CD4-positive, CD25-positive, alpha-beta regulatory T cell (primary cell): ENCODE results near the gene RASSF8. TPM values are rescaled to one million over a fixed set of nuclear protein-coding genes. Genes with fewer than 3 reads are reported as not detected.

Source experiments
- ATAC-seq, 2 donors: fragments of 150-1000 bp; cut with Tn5 transposase; one replicate each; pipeline ENCODE4 v1.10.0; 2021; ENCODE audit warnings: low read depth in 2 of 2, moderate number of reproducible peaks in 2 of 2, moderate library complexity in 1 of 2
- DNase-seq, 3 donors: peaks; one replicate each; pipeline versions ENCODE4 v3.0.0 to v3.0.0-alpha.2; 2012 to 2022; ENCODE audit warnings: mixed read lengths in 1 of 3
- H3K27ac ChIP-seq: one replicate; pipeline ENCODE4 v1.7.0; 2013; ENCODE audit warnings: mild to moderate bottlenecking, low read length; ENCODE audit not compliant: insufficient read depth, poor library complexity, severe bottlenecking
- H3K27me3 ChIP-seq: one replicate; pipeline ENCODE4 v1.7.0; 2013; ENCODE audit warnings: low read length; ENCODE audit not compliant: control insufficient read depth, insufficient read depth
- H3K36me3 ChIP-seq: one replicate; pipeline ENCODE4 v1.7.0; 2013; ENCODE audit warnings: mild to moderate bottlenecking, low read length, moderate library complexity; ENCODE audit not compliant: control insufficient read depth, insufficient read depth
- H3K4me1 ChIP-seq: 2 replicates; pipeline ENCODE4 v1.7.0; 2013; ENCODE audit warnings: mild to moderate bottlenecking, low read length; ENCODE audit not compliant: insufficient read depth, control insufficient read depth, poor library complexity, severe bottlenecking
- H3K4me3 ChIP-seq: one replicate; pipeline ENCODE4 v1.7.0; 2013; ENCODE audit warnings: low read depth, mild to moderate bottlenecking, low read length, moderate library complexity
- H3K9me3 ChIP-seq, 2 experiments: 1 replicate in 1 of 2; 2 replicates in 1 of 2; pipeline ENCODE4 v1.7.0; 2013; ENCODE audit warnings: low read length in 2 of 2, mild to moderate bottlenecking in 1 of 2, moderate library complexity in 1 of 2; ENCODE audit not compliant: control insufficient read depth in 2 of 2
- H3K27ac Mint-ChIP-seq, 3 donors: one replicate each; pipeline ENCODE4 v1.8.0; 2020 to 2022; ENCODE audit warnings: mild to moderate bottlenecking in 3 of 3, mixed read lengths in 3 of 3, moderate library complexity in 2 of 3
- H3K27me3 Mint-ChIP-seq: one replicate; pipeline ENCODE4 v1.8.0; 2022; ENCODE audit warnings: mild to moderate bottlenecking, mixed read lengths
- H3K36me3 Mint-ChIP-seq: one replicate; pipeline ENCODE4 v1.8.0; 2020; ENCODE audit warnings: mixed read lengths
- H3K4me1 Mint-ChIP-seq, 4 donors: one replicate each; pipeline ENCODE4 v1.8.0; 2020 to 2022; ENCODE audit warnings: mixed read lengths in 4 of 4, mild to moderate bottlenecking in 1 of 4
- H3K4me3 Mint-ChIP-seq, 4 donors: one replicate each; pipeline ENCODE4 v1.8.0; 2020 to 2022; ENCODE audit warnings: mild to moderate bottlenecking in 4 of 4, mixed read lengths in 4 of 4, moderate library complexity in 3 of 4
- H3K9me3 Mint-ChIP-seq, 7 donors: one replicate each; pipeline ENCODE4 v1.8.0; 2020 to 2022; ENCODE audit warnings: mixed read lengths in 7 of 7, mild to moderate bottlenecking in 3 of 7, moderate library complexity in 2 of 7
- polyA plus RNA-seq, 4 donors: library from polyadenylated mRNA; unstranded; fragments of 300-500 nt; fragmentation: Illumina TruSeq; gene quantifications; one replicate each; pipeline ENCODE4 v1.2.3, GENCODE V29; 2021
- total RNA-seq: library from RNA; stranded (reverse); gene quantifications from one replicate; pipeline ENCODE4 v1.2.3, GENCODE V29; 2022

RASSF8 gene, protein sequence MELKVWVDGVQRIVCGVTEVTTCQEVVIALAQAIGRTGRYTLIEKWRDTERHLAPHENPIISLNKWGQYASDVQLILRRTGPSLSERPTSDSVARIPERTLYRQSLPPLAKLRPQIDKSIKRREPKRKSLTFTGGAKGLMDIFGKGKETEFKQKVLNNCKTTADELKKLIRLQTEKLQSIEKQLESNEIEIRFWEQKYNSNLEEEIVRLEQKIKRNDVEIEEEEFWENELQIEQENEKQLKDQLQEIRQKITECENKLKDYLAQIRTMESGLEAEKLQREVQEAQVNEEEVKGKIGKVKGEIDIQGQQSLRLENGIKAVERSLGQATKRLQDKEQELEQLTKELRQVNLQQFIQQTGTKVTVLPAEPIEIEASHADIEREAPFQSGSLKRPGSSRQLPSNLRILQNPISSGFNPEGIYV
- total RNA-seq (0.20 TPM), polyA plus RNA-seq (not detected)

DNA sequence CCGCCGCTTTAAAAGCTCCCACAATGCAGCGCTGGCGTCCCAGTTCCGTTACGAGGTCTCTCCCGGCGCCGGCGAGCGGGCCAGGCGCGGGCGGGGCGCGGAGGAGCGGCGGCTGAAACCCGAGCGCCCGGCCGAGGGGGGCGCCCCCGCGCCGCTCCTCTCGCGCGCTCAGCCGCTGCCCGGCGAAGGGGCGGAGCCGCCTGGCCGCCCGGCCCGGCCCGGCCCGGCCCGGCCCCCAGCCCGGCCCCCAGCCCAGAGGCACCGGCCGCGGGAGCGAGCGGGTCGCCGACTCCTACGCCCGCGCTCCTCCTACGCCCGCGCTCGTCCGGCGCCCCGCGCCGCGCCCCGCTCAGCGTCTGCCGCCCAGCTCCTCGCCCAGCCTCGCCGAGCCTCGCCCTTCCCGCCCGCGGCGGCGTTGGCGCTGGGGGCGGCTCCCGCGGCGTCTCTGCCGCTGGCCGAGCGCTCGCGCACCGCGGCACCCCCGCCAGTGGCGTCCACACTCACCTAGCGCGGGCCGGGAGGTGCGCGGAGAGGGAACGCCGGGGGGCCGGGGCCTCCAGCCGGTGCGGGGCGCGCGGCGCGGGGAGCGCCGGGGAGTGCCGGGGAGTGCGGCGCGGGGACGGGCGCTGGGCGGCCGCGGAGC is at the start of gene RASSF8:
RASSF8 (plus strand) TSS at position 255 of the 643 bp plus-strand sequence. CDS start 96,662 bp downstream, outside the sequence.
- Mint-ChIP-seq H3K27me3 (peaks cover 67% of the 10 kb centered on the region), H3K27ac (no peak within 1 kb of the TSS), H3K9me3 (peaks cover 0 to 5% (median 0%) of the 10 kb centered on the region in 7 donors), H3K36me3 (no peaks in the 10 kb centered on the region), H3K4me3 (peak within 1 kb of the TSS; percentile 43 to 82 (median 76)), H3K4me1 (peaks cover 0 to 25% (median 7%) of the 10 kb centered on the region in 4 donors)
- Histone ChIP-seq H3K36me3 (no peaks in the 10 kb centered on the region), H3K27me3 (peaks cover 42% of the 10 kb centered on the region), H3K4me1 (peaks cover 8% of the 10 kb centered on the region), H3K4me3 (no peak within 1 kb of the TSS), H3K9me3 (no peaks in the 10 kb centered on the region), H3K27ac (no peak within 1 kb of the TSS)
- DNase-seq (peak in 1 of 3 donors; percentile 8), ATAC-seq (peak in 1 of 2 donors; percentile 36)

DNA sequence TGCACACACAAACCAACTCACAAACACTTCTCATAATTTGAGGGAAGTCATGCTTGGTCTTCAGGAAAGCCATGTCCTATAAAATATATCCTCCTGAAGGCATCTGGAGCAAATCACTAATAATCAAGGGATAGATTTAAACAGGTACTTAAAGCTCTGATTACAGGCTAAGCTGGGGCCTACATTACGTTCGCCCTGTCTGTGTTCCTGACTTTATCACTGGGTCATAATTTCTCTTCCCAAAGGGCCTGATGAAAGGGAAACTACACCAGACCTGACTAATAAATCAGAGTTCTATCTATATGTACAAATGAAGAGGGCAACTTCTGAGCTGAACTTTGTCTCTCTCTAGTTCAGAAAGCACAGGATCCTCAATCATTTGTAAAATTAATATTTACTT is 43.9 kb upstream of the RASSF8 start:
- ATAC-seq (no peak), DNase-seq (no peak)
- Mint-ChIP-seq H3K27ac (no peak overlapping the region), H3K9me3 (peaks cover 0 to 2% (median 0%) of the 10 kb centered on the region in 7 donors), H3K4me3 (no peak overlapping the region), H3K27me3 (peaks cover 6% of the 10 kb centered on the region), H3K36me3 (no peaks in the 10 kb centered on the region), H3K4me1 (no peaks in the 10 kb centered on the region)
- H3K9me3 ChIP-seq, result no peaks in the 10 kb centered on the region
- H3K27me3 ChIP-seq, result no peaks in the 10 kb centered on the region
- H3K27ac ChIP-seq, result no peak overlapping the region
- no peaks in the 10 kb centered on the region for H3K36me3 ChIP-seq
- H3K4me1 ChIP-seq, result no peaks in the 10 kb centered on the region
- H3K4me3 ChIP-seq, result no peak overlapping the region

DNA sequence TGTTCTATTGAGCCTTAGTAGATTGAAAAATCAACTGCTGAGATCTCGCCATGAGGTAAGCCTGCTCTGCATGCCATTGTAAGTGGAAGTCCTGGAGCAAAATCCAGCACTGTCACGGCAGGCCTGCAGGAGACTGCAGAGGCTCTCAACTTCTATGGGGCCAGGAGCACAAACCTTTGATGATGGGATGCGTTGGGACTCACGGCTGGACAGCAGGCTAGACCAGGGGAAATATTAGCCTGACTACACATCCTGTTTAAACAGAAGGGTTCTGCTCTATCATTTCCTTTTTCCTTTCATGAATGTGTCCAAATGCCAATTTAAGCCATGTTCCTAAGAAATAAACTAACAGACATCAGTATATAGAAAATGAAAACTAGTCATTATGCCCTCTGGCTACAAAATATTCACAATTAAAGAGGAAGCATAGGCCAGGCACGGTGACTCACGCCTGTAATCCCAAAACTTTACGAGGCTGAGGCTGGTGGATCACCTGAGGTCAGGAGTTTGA is 33.9 kb upstream of the RASSF8 start:
- Mint-ChIP-seq H3K4me3 (no peak overlapping the region), H3K9me3 (peaks cover 0 to 3% (median 0%) of the 10 kb centered on the region in 7 donors), H3K4me1 (no peaks in the 10 kb centered on the region), H3K27me3 (peaks cover 4% of the 10 kb centered on the region), H3K27ac (no peak overlapping the region), H3K36me3 (no peaks in the 10 kb centered on the region)
- Histone ChIP-seq H3K4me3 (no peak overlapping the region), H3K4me1 (no peaks in the 10 kb centered on the region), H3K36me3 (no peaks in the 10 kb centered on the region), H3K27ac (no peak overlapping the region), H3K9me3 (no peaks in the 10 kb centered on the region), H3K27me3 (no peaks in the 10 kb centered on the region)
- no peak for ATAC-seq
- no peak for DNase-seq

DNA sequence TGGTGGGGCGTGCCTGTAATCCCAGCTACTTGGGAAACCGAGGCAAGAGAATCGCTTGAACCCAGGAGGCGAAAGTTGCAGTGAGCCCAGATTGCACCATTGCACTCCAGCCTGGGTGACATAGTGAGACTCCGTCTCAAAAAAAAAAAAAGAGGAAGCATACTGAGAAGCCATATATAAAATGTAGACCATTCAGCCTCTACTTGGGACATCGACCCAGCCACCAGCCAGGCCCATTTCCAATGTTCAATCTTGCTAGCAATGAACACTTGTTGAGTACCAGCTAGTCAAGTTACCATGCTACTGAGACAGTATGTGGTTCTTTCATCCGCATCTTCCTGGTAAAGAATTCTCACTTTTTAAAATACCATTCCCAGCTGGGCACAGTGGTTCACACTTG is 33.4 kb upstream of the RASSF8 start:
- Mint-ChIP-seq H3K36me3 (no peaks in the 10 kb centered on the region), H3K9me3 (peaks cover 0 to 3% (median 0%) of the 10 kb centered on the region in 7 donors)
- no peak overlapping the region for H3K27ac ChIP-seq

DNA sequence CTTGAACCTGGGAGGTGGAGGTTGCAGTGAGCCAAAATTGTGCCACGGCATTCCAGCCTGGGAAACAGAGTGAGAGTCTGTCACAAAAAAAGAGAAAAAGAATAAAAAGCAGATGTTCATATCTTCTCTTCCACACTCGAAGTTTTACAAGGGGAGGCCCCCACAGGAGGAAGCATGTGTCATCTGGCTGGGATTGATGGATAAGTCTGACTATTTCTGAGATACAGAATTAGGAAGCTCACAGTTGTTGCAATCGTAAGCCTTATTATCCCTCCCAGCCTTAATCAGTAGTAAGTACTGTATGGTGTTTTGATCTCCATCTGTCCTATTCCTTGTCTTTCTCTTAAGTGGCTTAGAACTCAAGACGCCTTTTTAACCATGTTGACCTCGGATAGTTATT is 31.9 kb upstream of the RASSF8 start:
- Histone ChIP-seq H3K9me3 (no peaks in the 10 kb centered on the region), H3K36me3 (no peaks in the 10 kb centered on the region), H3K27ac (no peak overlapping the region), H3K4me1 (no peaks in the 10 kb centered on the region), H3K4me3 (no peak overlapping the region), H3K27me3 (no peaks in the 10 kb centered on the region)
- Mint-ChIP-seq H3K27me3 (no peaks in the 10 kb centered on the region), H3K36me3 (no peaks in the 10 kb centered on the region), H3K4me3 (no peak overlapping the region), H3K9me3 (peaks cover 0 to 3% (median 0%) of the 10 kb centered on the region in 7 donors), H3K4me1 (no peaks in the 10 kb centered on the region), H3K27ac (no peak overlapping the region)
- DNase-seq (no peak), ATAC-seq (no peak)

More for the DNA sequence above, 33.4 kb upstream of the RASSF8 start:
- Histone ChIP-seq H3K27me3 (no peaks in the 10 kb centered on the region), H3K4me3 (no peak overlapping the region), H3K4me1 (no peaks in the 10 kb centered on the region), H3K36me3 (no peaks in the 10 kb centered on the region), H3K9me3 (no peaks in the 10 kb centered on the region)
- DNase-seq, result no peak
- ATAC-seq, result no peak
- no peaks in the 10 kb centered on the region for H3K27me3 Mint-ChIP-seq
- no peak overlapping the region for H3K27ac Mint-ChIP-seq
- no peak overlapping the region for H3K4me3 Mint-ChIP-seq
- H3K4me1 Mint-ChIP-seq, result no peaks in the 10 kb centered on the region

DNA sequence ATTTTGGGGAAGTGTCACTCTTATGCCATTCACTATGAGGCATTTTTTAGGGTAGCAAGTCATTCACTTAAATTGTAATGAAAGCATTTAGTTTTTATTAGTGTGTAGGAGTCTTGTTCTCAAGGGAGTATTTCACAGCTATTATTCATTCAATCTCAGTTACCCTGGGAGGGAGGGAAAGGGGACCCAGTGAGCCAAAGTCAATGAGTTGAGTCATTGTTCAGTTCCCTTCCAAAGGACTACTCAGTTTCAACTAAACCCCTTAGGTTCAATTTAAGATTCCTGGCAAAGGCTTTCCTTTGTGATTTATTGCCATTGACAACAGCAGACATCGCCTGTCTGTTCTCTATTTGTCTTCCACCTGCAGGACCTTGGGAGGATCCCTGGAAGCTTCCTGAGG is 29.3 kb upstream of the RASSF8 start:
- H3K27me3 Mint-ChIP-seq, result no peaks in the 10 kb centered on the region
- H3K4me1 ChIP-seq, result no peaks in the 10 kb centered on the region
- H3K27me3 ChIP-seq, result no peaks in the 10 kb centered on the region
- no peaks in the 10 kb centered on the region for H3K9me3 ChIP-seq
- H3K36me3 ChIP-seq, result no peaks in the 10 kb centered on the region
- no peak for ATAC-seq
- H3K9me3 Mint-ChIP-seq, result peaks cover 0 to 3% (median 0%) of the 10 kb centered on the region in 7 donors
- H3K4me3 ChIP-seq, result no peak overlapping the region
- H3K27ac Mint-ChIP-seq, result no peak overlapping the region
- H3K4me3 Mint-ChIP-seq, result no peak overlapping the region
- H3K36me3 Mint-ChIP-seq, result no peaks in the 10 kb centered on the region
- no peak overlapping the region for H3K27ac ChIP-seq
- H3K4me1 Mint-ChIP-seq, result no peaks in the 10 kb centered on the region
- no peak for DNase-seq

DNA sequence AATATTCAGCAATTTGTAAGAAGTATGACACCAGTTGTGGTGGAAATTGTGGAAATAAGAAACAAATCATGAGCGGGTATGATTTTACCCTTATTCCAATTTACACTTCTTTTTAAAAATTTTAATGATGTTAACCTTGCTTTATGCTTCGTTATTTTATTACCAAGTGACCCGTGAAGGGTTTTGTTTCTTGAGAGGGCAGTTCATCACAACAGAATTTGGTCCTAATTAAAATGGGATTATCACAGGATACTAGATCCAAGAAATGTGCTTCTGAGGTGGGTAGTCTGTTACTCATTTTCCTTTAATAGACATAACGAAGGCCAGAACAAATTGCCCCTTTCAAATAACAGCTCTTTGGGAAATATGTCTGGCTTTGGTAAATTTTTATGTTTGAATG is 25.5 kb upstream of the RASSF8 start:
- no peaks in the 10 kb centered on the region for H3K4me1 ChIP-seq
- no peak for DNase-seq
- Mint-ChIP-seq H3K36me3 (no peaks in the 10 kb centered on the region), H3K9me3 (peaks cover 0 to 3% (median 0%) of the 10 kb centered on the region in 7 donors), H3K27ac (no peak overlapping the region), H3K27me3 (no peaks in the 10 kb centered on the region), H3K4me3 (no peak overlapping the region), H3K4me1 (no peaks in the 10 kb centered on the region)
- H3K36me3 ChIP-seq, result no peaks in the 10 kb centered on the region
- no peaks in the 10 kb centered on the region for H3K9me3 ChIP-seq
- no peaks in the 10 kb centered on the region for H3K27me3 ChIP-seq
- H3K4me3 ChIP-seq, result no peak overlapping the region
- H3K27ac ChIP-seq, result no peak overlapping the region
- ATAC-seq, result no peak
